Activated CD4-positive, alpha-beta T cell treated with anti-CD3 and anti-CD28 coated beads for 1 hour (primary cell): ENCODE data around the gene SRGN.

ENCODE experiments used
- DNase-seq: peaks from one replicate; pipeline ENCODE4 v3.0.0-alpha.2; 2020

SRGN gene

DNA sequence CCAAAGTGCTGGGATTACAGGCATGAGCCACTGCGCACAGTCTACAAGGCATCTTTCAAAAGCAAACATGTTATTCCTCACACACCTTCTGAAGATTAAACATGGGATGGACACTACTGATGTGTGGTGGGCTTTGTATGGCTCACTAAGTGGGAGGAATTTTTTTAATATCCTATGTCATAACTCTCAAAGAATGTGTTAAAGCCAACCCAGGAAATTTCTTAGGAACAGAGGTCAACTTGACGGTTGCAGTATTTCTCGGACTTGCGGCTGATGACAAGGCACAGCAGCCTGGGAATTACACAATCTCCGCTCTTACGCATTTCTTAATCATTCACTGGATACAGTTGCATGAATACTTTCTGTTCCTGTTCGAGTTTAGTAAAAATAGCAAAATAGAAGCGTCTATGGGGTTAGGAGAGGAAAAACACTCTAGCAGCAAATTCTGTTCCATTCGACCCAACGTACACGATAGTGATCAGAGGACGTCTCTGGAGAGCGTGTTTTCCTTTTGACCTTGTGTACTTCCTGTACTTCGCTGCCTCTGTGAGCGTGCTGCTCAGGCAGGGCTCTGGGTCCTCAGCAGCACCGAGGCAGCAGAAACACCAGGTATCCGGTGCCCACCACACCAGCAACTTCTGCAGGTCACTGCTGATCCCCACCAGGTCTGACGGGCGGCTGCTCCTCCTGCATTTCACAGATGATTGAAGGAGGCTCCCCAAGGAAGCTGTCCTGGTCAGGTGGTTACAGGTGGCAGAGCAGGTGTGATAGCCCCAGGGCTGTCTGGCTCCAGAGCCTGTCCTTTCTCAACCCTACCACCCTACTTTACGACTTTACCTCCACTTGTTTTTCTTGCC, 26.4 kb upstream of the SRGN start:
- DNase-seq, result no peak

DNA sequence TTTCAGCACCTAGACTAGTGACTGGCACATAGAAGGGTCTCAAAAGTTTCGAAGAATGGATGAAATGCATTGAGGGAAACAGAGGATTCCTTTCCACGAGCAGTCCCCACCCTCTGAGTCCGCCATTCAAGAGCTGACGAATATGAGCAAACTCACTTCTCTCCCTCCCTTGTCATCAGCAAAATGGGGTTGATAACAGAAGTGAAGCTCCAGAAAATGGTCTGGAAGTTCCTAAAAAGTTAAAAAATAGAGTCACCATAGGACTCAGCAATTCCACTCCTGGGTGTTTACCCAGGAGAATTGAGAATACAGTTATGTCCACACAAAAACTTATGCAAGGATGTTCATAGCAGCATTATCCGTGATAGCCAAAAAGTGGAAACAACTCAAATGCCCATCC, 25.0 kb upstream of the SRGN start:
- no peak for DNase-seq

DNA sequence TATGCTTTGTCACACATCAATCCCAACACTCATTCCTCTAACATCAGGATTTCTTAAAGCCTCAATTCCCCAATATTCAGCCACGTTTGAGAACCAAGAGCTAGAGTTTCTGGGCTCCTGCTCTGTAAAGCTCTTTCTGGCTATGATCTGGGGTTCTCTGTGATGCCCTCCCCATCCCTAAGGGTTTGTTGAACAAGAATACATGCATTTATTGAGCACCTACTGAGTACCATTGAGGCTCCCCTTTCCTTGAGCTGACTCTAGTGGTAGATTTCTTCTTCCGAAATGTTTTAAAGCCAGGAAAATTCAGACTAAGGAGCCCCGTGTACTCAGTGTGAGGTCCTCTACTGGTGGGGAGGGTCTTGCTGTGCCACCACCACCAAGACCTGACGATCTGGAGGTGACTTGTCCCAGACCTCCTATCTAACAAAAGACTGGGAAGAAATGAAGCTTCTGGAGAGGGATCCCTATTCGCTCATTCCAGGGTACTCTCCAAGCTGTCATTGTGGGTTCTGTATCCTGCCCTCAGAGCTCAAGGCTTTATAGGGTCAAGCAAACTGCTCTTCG, 23.1 kb upstream of the SRGN start:
- DNase-seq, result no peak

DNA sequence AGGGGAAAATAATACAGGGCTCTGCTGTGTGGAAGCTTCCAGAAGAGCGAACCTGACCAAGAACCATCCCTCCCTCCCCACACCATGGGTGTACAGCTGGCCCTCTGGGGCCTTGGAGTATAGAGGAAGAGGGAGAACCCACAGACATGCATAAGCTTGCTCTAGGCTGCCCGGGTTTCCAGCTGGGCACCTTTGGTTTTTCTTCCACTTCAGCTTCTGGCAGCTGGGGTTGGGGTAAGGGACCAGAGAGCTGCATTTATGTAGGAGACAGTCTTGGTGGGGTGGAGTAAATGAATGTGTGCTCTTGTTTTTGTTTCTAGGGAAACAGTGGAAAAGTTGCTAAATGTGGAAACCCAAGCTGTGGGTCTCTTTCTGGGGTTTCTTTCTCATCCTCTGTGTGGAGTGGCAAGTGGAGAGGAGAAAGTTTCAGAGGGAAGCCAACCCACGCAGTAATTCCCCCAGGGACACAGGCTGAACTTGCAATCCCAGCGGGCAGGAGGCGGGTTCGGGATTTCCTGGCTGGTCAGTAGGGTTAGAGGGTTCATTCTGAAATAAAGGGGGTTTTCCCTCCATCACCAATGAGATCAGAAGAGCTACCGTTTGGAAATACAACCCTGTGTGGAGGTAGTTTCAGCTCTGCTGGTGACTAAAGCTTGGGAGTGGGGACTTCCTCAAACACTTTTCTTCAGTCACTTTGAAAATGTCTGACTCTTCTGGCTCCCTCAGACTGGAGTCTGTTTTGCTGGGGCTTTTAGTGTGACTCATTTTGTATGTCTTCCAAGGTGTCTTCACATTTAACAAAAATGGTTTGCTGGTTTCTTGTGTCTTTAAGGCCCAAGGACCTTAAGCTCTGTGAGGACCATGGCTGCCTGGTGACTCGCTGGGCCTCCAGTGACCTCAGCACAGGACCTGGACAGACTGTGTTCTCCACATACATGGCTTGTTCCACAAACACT, 22.2 kb upstream of the SRGN start:
- DNase-seq, result no peak

DNA sequence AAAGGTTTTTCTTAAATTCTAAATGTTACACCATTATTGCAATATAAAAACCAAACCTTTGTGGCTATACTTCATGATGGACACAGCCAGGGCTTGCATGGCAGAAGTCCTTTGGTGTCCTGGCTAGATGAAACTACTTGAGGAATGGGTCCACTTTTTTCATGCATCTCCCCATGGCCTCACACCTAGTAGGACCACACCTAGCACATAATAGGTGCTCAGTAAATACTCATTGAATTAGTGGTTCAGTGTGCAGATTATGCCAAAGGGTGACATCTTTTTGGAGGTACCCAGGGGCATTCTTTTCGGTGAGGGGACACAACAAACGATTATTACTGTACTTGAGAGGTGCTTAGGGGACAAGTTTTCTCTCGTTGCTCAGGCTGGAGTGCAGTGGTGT, 20.7 kb upstream of the SRGN start:
- DNase-seq, result no peak

DNA sequence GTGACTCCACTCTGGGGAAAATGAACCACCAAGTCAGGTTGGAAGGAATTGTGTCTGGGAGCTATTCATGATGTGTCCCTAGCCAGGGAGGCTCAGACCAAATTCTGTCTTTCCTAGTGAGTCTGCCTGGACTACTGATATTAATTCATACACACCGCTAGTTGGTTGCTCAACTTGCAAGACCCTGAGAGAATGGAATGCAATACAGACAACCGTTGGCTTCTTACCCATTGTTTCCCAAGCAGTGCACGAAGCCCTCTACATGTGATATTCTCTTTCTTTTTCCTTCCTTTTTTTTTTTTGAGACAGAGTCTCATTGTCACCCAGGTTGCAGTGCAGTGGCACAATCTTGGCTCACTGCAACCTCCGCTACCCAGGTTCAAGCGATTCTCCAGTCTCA, 19.4 kb upstream of the SRGN start:
- no peak for DNase-seq

DNA sequence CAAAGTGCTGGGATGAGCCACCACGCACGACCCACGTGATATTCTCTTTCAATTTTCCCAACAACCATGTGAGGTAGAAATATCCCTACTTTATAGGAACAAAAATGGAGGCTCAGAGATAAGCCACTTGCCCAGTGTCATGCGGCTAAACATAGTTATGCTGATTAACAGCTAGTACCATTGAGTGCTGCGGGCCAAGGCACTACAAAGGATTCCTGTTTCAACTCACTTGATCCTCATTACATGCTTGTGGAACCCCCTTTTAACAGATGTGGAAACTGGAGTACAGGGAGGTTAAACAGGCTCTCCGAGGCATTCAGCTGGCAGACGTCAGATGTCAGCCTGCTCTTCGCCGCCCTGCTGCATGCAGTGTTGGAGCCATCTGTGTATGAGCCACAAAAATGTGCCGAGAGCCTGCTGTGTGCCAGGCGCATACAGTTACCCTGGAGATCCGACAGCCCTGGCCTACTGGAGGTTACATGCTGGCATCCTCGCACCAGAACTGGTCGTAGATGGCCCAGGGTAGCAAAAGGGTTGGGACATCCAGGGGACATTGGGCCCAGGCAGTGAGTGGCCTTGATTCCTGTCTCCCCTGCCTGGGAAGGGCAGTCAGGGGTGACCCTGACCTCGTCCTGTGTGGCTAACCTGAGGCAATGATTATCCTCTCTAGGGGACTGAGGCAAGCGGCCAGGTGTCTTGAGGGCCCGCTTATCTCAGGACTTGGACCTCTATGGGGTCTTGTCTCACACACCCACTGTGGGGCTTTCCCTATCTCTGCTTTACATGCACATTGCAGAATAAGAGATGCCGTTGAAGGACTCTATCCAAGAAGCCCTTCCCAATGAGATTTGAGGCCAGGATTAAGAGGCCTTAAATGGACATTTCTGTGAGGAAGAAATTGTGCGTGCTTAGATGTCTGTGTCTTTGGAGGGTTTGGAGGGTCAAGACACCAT, 18.5 kb upstream of the SRGN start:
- no peak for DNase-seq

DNA sequence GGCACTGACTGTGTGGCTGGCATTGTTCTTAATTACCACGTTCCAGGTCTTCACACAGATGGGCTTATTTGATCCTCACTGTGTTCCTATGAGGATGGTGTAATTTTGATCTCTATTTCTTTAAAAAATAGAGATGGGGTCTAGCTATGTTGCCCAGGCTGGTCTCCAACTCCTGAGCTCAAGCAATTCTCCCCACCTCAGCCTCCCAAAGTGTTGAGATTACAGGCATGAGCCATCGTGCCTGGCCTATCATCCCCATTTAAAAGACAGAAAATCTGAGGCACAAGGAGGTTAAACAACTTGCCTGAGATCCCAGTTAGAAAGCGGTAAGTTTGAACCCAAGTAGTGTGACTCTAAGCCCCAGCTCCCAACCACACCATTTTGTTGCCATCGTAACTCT, 17.0 kb upstream of the SRGN start:
- DNase-seq, result no peak

DNA sequence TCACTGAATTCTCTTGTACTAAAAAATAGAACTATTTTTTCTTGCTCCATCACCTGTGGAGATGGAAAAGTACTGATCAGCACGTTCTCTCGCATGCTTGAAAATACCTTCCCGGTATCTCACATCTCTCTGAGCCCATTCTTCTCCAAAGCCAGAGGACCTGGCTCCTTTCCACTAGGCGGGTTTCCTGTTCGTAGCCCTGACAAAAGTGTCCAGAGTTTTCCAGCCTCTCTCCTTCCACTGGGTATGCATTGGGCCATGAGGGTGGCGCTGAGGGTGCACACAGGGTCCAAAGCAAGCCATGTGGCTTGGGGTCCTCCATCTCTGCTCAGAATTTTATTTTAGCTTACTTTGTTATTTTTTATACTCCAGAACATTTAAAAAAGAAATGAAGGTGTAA, 16.3 kb upstream of the SRGN start:
- DNase-seq, result no peak

DNA sequence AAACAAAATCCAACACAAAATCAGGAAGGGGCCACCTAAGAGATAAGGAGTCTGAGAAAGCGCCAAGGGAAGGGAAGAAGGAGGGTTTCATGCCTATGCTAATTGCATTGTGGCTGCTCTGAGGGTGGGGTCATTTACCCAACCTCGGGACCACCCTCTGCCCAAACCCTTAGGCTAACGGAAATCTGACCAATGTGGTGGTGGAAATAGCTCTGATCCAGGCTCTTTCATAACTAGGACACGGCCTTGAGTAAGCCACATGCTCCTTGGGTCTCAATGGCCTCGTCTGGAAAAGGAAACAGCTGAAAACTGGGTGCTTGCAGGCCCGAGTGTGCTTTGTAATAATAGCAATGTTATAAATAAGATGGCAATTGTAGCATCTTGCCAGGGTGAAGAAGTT, 14.9 kb upstream of the SRGN start:
- no peak for DNase-seq

DNA sequence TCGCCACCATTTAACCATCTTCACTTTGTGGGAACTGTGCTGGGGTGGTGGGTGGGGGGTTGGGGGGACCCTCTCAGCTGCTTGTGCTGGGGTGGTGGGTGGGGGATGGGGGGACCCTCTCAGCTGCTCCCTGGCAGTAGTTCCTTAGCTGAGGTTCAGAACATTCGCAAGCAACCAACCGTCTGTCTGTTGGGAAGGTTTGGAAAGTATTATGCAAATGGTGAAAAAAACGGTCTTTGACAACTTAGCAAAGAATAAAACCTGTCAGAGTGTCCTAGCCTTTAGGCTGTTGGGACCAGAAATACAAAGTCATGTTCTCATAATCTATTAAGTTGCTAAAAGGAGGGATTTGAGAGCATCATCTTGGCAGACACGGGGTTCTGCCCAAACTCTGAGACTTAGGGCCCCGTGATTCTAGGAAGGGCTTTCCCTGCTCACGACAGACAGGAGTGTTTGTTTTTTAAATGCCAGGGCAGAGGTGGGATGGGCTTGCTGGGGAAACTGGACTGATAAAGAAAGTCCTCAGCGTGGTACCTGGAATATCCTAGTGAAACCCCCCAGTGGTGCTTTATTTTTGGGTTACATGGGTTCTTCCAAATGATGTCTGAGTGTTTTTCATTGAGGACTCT, 14.1 kb upstream of the SRGN start:
- DNase-seq, result no peak

DNA sequence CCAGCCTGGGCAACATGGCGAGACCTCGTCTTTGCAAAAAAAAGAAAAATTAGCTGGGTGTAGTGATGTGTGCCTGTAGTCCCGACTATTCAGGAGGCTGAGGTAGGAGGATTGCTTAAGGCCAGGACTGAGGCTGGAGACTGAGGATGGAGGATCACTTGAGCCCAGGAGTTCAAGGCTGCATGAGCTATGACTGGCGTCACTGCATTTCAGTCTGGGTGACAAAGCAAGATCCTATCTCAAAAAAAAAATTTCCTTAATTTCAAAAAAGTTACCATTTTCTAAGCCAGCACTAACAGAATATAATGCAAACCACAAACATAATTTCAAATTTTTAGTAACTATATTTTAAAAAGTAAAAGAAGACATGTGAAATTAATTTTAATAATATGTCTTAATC, 13.4 kb upstream of the SRGN start:
- DNase-seq, result no peak

DNA sequence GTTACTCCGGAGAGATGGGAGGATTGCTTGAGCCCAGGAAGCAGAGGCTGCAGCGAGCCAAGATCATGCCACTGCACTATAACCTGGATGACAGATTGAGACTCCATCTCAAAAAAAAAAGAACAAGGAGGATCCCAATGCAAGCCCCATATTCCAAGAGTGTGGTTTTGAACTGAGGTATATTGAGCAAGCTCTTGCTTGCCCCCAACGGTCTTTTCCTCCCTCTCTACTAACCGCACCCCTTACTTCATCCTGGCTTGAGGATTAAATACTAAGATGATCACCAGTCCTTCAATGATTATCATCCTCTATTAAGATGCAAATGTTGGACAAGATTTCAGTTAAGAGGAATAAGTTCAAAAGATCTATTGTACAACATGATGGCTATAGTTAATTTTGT, 12.5 kb upstream of the SRGN start:
- no peak for DNase-seq

DNA sequence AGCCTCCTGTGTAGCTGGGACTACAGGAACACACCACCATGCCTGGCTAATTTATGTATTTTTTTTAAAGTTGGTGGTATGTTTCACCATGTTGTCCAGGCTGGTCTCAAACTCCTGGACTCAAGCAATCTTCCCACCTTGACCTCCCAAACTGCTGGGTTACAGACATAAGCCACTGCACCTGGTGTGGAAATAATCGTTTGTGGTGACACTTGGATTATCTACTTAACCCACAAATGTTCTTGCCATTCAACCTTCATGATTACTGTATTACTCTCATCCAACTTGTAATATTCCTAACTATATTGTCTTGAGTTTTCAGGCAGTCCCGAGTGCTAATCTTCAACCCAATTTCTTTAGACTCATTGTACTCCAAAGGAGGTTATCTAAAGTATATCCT, 9.6 kb upstream of the SRGN start:
- DNase-seq, result no peak

DNA sequence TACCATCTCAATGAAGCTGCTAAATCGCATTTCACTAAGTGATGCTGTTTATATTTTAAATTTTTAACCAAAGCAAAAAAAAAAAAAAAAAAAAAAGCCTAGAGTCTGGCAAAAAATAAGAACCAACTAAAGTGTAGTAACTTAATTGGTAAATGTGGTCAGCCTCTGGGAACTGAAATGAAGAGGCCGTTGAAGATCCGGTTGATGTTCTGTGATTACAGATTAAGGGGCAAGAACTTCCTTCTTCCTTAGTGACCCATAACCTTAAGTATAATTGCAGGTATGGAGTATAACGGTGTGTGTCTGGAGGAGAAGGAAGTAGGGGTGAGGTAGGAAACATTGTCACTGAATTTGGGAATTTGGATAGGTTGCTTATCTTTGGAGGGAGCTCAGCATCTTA, 7.7 kb upstream of the SRGN start:
- DNase-seq, result no peak

DNA sequence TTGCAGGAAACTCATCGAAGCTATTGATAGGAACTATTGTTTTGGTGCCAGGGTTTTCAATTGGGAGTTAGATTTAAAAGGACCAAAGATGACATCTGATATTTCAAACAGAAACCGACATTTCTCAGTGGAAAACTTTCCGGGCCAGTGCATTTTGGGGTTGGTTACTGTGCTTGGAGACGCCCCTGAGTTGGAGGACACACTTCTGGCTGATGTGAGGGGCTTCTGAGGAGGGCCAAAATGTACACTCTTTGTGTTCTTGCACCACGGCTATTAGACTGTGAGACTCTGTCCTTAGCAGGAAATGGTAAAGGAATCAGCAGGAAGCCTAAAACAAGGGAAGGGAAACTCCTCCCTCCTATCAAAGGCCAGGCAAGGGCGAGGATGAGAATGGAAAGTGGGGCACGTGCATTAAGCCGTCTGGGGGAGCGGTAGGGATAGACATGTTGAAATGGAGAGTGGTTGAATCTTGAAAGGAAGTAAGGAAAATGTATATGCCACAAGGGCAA, 1.8 kb upstream of the SRGN start:
- no peak for DNase-seq

DNA sequence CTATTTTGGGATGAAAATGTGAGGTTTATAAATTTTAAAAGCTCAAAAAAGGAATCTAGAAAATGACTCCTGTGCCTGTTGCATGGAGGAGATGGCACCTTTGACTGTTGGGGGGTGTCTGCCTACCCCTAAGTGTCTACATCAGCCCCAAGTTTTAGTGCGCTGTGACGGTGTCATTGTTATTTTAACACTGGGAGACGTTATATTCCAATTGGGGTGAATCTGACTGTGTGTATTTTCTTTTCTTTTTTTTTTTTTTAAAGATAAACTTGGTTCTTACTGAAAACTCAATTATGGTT, 517 bp downstream of the SRGN start:
- no peak for DNase-seq

DNA sequence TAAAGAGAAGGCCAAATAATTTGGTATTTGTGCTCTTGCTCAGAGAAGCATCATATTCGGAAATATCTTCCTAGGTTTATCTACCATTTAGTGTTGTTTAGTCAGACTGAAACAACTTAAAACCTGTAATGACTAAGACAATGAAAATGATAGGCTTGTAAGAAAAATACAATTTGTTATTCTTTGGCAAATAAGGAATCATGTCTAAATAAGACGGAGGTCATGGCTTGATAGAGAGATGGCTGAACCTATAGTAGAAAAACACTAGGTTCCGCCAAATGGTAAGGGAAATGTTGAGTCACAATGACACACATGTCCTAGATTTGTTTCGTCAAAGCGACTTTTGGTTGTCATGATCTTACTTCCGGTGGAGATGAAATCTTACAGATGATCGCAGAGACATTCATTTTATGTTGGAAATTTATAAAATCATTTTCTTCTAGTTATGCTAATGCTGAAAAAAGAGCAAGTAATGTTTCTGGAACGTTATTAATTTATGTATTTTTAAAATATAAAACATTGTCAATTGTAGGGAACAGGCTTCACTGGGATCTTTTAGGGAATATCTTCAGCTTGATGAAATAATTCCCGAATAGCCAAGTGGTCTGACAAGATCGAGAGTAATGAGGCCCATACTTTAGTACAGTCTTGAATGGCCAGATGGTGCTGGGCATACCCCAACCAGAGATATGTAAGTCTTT, 1.0 kb downstream of the SRGN start:
- no peak for DNase-seq

DNA sequence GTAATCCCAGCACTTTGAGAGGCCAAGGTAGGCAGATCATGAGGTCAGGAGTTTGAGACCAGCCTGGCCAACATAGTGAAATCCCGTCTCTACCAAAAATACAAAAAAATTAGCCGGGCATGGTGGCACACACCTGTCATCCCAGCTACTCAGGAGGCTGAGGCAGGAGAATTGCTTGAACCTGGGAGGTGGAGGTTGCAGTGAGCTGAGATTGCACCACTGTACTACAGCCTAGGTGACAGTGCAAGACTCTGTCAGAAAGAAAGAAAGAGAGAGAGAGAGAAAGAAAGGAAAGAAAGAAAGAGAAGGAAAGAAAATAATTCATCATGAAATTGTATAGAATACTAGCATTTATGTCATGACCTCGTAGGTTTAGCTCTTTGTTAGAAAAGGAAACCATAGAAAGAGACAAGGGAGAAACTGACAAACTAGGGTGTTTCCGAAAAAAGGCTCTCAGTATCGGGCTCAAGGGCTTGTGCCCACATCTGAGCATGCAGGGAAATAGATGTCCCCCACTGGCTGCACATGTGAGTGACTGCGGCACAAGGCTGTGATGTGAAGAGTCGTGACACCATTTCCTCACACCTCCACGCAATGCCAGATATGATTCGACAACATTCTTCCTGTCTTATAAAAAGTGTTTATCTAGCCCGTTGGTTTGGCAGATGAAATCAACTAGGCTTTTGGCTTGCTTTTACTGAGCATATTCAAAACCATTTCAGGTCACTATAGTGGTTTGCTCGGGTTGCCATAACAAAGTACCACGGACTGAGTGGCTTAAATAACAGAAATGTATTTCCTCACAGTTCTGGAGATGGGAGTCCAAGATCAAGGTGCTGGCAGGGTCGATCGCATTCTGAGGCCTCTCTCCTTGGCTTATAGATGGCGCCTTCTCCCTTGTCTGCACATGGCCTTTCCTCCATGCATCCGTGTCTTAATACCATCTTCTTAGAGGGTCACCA, 2.0 kb downstream of the SRGN start:
- DNase-seq, result peak; percentile 55

DNA sequence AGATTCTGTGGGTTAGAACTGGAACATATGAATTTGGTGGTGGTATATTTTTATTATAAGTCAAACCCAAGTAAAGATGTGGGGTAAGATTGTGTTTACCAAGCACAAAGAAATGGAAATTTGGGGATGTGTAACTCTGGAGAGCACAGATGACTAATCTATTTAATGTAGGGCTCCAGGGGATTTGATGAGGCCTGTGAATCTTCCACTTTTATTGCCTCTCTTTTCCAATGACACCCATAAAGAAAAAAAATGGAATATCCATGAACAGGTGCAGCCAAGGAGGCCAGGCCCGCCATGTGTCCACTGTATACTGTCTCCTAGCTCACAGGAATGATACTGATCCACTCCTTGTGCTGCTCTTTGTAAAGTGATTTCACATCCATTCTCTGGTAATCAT, 2.8 kb downstream of the SRGN start:
- DNase-seq, result no peak
